Peyer's patch (tissue), 4 donors: Measurements from ENCODE around the gene NPM3. TPM values are rescaled to one million over a fixed set of nuclear protein-coding genes. Genes with fewer than 3 reads are reported as not detected.

Experiments used
- DNase-seq, 3 donors: peaks; one replicate each; pipeline ENCODE4 v3.0.0-alpha.2; 2017 to 2019
- H3K27ac ChIP-seq, 4 donors: fragments of 200-600 bp; sonication (generic); one replicate each; pipeline ENCODE4 v1.5.1; 2016 to 2019
- H3K27me3 ChIP-seq, 2 donors: fragments of 200-600 bp; sonication (generic); one replicate each; pipeline ENCODE4 v1.5.1; 2019
- H3K36me3 ChIP-seq, 3 donors: fragments of 200-600 bp; sonication (generic); one replicate each; pipeline ENCODE4 v1.5.1; 2016 to 2019
- H3K4me1 ChIP-seq, 4 donors: fragments of 200-600 bp; sonication (generic); one replicate each; pipeline ENCODE4 v1.5.1; 2016 to 2019
- H3K4me3 ChIP-seq, 4 donors: fragments of 200-600 bp; sonication (generic); 1 replicate in 3 of 4; 2 replicates in 1 of 4; pipeline ENCODE4 v1.5.1; 2016 to 2019; ENCODE audit warnings: mild to moderate bottlenecking in 1 of 4
- H3K9me3 ChIP-seq, 4 donors: fragments of 200-600 bp; sonication (generic); one replicate each; pipeline ENCODE4 v1.5.1; 2016 to 2019; ENCODE audit warnings: mild to moderate bottlenecking in 1 of 4
- POLR2A ChIP-seq, 2 donors: fragments of 450-650 bp; IDR thresholded peaks; one replicate each; pipeline ENCODE4 v1.5.1; 2017; ENCODE audit warnings: antibody characterized with exemption in 2 of 2, mild to moderate bottlenecking in 2 of 2, moderate library complexity in 2 of 2
- total RNA-seq, 4 donors: library from RNA; depleted of rRNA; stranded (reverse); fragments of >200 nt; gene quantifications; one replicate each; pipeline ENCODE4 v1.1.0, GENCODE V29; 2016
- TF ChIP-seq, protein P1 (sequence below), 6 experiments: fragments of 450-650 bp in 4 of 6; fragments of 200-600 bp in 2 of 6; sonication (generic) in 1 of 6; IDR thresholded peaks; one replicate each; pipeline ENCODE4 v1.5.1; 2017 to 2019; ENCODE audit warnings: antibody characterized with exemption in 6 of 6, mild to moderate bottlenecking in 3 of 6, moderate library complexity in 1 of 6

Gene NPM3
- total RNA-seq, 4 donors from 2014 or later: 7.7 to 25.6 (median 11.2) TPM

- Histone ChIP-seq H3K4me3 (peak overlapping the region; percentile 79 to 100 (median 95)), H3K9me3 (no peaks in the 10 kb centered on the region), H3K27ac (peak overlapping the region in 1 of 4 donors; percentile 95), H3K4me1 (peaks cover 0 to 26% (median 9%) of the 10 kb centered on the region in 4 donors), H3K27me3 (no peaks in the 10 kb centered on the region), H3K36me3 (peaks cover 0 to 35% (median 0%) of the 10 kb centered on the region in 3 donors)
- TF ChIP-seq POLR2A (IDR thresholded peaks at IDR 0.05): no peak
- TF ChIP-seq, protein P1, sequence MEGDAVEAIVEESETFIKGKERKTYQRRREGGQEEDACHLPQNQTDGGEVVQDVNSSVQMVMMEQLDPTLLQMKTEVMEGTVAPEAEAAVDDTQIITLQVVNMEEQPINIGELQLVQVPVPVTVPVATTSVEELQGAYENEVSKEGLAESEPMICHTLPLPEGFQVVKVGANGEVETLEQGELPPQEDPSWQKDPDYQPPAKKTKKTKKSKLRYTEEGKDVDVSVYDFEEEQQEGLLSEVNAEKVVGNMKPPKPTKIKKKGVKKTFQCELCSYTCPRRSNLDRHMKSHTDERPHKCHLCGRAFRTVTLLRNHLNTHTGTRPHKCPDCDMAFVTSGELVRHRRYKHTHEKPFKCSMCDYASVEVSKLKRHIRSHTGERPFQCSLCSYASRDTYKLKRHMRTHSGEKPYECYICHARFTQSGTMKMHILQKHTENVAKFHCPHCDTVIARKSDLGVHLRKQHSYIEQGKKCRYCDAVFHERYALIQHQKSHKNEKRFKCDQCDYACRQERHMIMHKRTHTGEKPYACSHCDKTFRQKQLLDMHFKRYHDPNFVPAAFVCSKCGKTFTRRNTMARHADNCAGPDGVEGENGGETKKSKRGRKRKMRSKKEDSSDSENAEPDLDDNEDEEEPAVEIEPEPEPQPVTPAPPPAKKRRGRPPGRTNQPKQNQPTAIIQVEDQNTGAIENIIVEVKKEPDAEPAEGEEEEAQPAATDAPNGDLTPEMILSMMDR (IDR thresholded peaks at IDR 0.05): no peak
- no peak for DNase-seq
Observed at GRCh38 chr10:101814466-101815071, 31.3 kb upstream of the NPM3 start.

- H3K4me3 ChIP-seq: no peak overlapping the region
- H3K27me3 ChIP-seq: no peaks in the 10 kb centered on the region
- H3K27ac ChIP-seq: no peak overlapping the region
- peaks cover 0 to 18% (median 5%) of the 10 kb centered on the region in 4 donors for H3K4me1 ChIP-seq
- TF ChIP-seq, protein P1 (IDR thresholded peaks at IDR 0.05): no peak
- TF ChIP-seq POLR2A (IDR thresholded peaks at IDR 0.05): no peak
- peaks cover 0 to 53% (median 0%) of the 10 kb centered on the region in 3 donors for H3K36me3 ChIP-seq
- no peaks in the 10 kb centered on the region for H3K9me3 ChIP-seq
- no peak for DNase-seq
Observed at GRCh38 chr10:101812606-101813005, 29.4 kb upstream of the NPM3 start.

DNA sequence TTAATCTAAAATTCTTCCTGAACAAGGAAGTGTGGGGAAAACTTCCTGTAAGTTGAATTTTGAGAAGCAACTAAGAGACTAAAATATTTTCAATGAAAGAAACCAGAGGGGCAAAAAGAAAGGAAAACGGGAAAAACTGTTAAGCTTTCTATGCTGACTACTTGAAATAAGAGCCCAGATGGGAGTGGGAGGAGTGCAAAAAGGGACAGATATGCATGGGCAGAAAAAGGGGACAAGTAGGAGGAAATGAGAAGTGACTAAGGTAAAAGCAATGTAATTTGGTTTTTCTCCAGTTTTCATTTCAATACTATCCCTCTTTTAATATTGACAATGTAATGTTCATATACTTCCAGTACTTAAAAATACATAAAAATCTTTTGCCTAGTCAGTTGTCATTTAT lies 23.9 kb upstream of the NPM3 start:
- no peak overlapping the region for H3K4me3 ChIP-seq
- DNase-seq: no peak
- no peaks in the 10 kb centered on the region for H3K9me3 ChIP-seq
- H3K27me3 ChIP-seq: no peaks in the 10 kb centered on the region
- H3K4me1 ChIP-seq: no peaks in the 10 kb centered on the region
- no peak overlapping the region for H3K27ac ChIP-seq
- H3K36me3 ChIP-seq: peaks cover 0 to 98% (median 0%) of the 10 kb centered on the region in 3 donors
- TF ChIP-seq, protein P1 (IDR thresholded peaks at IDR 0.05): no peak
- TF ChIP-seq POLR2A (IDR thresholded peaks at IDR 0.05): no peak

GRCh38 chr10:101803511-101803910 lies 20.3 kb upstream of the NPM3 start:
- H3K4me3 ChIP-seq: no peak overlapping the region
- H3K9me3 ChIP-seq: no peaks in the 10 kb centered on the region
- TF ChIP-seq, protein P1 (IDR thresholded peaks at IDR 0.05): no peak
- no peak for TF ChIP-seq POLR2A (IDR thresholded peaks at IDR 0.05)
- DNase-seq: no peak
- H3K36me3 ChIP-seq: peaks cover 0 to 98% (median 2%) of the 10 kb centered on the region in 3 donors
- no peaks in the 10 kb centered on the region for H3K4me1 ChIP-seq
- no peaks in the 10 kb centered on the region for H3K27me3 ChIP-seq
- H3K27ac ChIP-seq: no peak overlapping the region

DNA sequence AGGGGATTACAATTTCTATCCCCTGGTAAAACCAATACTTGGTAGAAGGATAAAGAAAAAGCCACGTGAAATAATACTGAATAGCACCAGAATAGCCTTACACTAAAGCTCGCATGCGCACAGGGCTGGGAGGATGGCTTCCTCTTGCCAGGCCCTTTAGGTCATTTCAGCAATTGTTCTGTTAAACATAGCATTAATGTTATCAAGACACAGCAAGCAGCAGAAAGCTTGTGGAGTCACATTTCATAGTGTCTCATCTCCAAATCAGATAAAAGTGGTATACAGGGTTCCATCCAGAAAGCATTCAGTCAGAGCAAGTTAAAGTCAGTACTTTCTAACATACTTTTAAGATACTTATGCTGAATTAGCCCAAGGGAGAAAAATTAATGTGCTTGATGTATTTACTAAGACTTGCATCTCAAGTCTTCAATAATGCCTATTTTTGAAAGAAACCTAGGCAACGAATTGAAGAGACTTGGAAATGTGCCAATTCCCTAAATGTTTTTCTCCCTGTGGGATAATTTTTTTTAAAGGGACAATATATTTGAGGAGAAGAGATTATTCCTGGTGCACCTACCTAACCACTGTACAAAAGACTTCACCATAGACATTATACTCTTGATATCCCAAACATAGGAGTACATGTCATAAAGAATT lies 14.3 kb upstream of the NPM3 start:
- Histone ChIP-seq H3K27ac (no peak overlapping the region), H3K36me3 (peaks cover 0 to 100% (median 2%) of the 10 kb centered on the region in 3 donors), H3K9me3 (no peaks in the 10 kb centered on the region), H3K4me1 (peaks cover 0 to 4% (median 0%) of the 10 kb centered on the region in 4 donors), H3K27me3 (no peaks in the 10 kb centered on the region), H3K4me3 (no peak overlapping the region)
- no peak for DNase-seq
- TF ChIP-seq, protein P1 (IDR thresholded peaks at IDR 0.05): no peak
- TF ChIP-seq POLR2A (IDR thresholded peaks at IDR 0.05): no peak
